OCI-LY1 (cell line): ENCODE measurements around the gene TMEM127.

Experiments
- EZH2 ChIP-seq: fragments of 200-600 bp; sonication (generic), shearing (Covaris generic); IDR thresholded peaks from 2 replicates; pipeline ENCODE4 v1.8.0; 2017; ENCODE audit warnings: borderline replicate concordance, mixed run types, mild to moderate bottlenecking, antibody characterized with exemption, low read length, moderate library complexity, mixed read lengths
- TF ChIP-seq, protein P1 (sequence below): fragments of 200-600 bp; sonication (generic), shearing (Covaris generic); IDR thresholded peaks from 2 replicates; pipeline ENCODE4 v1.5.1; 2017; ENCODE audit warnings: mild to moderate bottlenecking, antibody characterized with exemption, low read length, moderate library complexity, mixed read lengths

DNA sequence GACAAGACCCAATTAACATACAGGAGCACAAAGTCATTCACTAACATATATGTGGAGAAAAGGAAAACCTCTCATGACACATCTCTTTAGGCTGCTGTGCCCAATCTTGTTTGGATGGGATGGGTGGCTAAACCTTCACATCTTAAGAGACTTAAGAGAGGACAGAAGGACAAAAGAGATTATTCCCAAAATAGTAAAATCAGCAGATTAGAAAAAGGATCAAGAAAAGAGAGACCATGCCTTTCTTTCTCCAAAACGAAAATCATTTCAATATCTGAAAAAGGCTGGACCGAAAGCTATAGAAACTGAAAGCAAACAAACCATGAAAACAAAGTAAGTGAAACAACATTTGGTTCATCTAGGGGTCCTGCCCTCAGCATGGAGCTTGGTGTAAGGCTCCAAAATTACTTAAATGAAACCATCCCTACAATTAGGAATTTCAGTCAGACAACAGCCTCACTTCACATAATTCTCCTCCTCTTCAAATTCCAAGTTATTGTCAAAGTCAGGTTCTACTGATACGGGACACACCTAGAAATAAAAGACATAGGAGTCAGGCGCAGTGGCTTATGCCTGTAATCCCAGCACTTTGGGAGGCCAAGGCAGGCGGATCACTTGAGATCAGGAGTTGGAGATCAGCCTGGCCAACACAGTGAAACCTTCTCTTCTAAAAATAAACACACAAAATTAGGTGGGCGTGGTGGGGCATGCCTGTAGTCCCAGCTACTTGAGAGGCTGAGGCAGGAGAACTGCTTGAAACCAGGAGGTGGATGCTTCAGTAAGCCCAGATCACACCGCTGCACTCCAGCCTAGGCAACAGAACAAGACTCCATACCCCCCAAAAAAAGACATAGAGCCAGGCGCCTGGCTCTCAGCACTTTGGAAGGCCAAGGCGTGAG lies 62.4 kb downstream of the TMEM127 start:
- TF ChIP-seq, protein P1, sequence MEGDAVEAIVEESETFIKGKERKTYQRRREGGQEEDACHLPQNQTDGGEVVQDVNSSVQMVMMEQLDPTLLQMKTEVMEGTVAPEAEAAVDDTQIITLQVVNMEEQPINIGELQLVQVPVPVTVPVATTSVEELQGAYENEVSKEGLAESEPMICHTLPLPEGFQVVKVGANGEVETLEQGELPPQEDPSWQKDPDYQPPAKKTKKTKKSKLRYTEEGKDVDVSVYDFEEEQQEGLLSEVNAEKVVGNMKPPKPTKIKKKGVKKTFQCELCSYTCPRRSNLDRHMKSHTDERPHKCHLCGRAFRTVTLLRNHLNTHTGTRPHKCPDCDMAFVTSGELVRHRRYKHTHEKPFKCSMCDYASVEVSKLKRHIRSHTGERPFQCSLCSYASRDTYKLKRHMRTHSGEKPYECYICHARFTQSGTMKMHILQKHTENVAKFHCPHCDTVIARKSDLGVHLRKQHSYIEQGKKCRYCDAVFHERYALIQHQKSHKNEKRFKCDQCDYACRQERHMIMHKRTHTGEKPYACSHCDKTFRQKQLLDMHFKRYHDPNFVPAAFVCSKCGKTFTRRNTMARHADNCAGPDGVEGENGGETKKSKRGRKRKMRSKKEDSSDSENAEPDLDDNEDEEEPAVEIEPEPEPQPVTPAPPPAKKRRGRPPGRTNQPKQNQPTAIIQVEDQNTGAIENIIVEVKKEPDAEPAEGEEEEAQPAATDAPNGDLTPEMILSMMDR, result no peak
- no peak for TF ChIP-seq EZH2
